Panc1 (cell line): ENCODE measurements around the gene AGXT2. TPM values are rescaled to one million over a fixed set of nuclear protein-coding genes. Genes with fewer than 3 reads are reported as not detected.

Experiments used
- ATAC-seq: fragments of 200-7000 bp; cut with Tn5 transposase; 2 replicates; pipeline ENCODE4 v1.9.1; 2020; ENCODE audit warnings: mild to moderate bottlenecking, moderate library complexity
- BruUV-seq: library from RNA; stranded (reverse); fragments of 400-500 nt; replicated peaks from 2 replicates; lab custom pipeline; 2021; lab: Mats Ljungman, UMichigan
- CTCF ChIA-PET: fragments of 300-600 bp; sonication (Branson Sonifier 250); formaldehyde crosslinking; loops from one replicate; lab custom pipeline; 2022; ENCODE audit warnings: antibody characterized with exemption; lab: Charles Lee
- POLR2A ChIA-PET: fragments of 300-600 bp; sonication (Branson Sonifier 250); formaldehyde crosslinking; loops from one replicate; lab custom pipeline; 2022; ENCODE audit warnings: antibody characterized with exemption; lab: Charles Lee
- DNase-seq: peaks from one replicate; pipeline ENCODE4 v3.0.0-alpha.2; 2010; ENCODE audit warnings: low read depth, low spot score
- H3K27ac ChIP-seq: 2 replicates; pipeline ENCODE4 v1.5.1; 2011; ENCODE audit warnings: mild to moderate bottlenecking, low read length, inconsistent platforms
- H3K27me3 ChIP-seq: fragments of 200-500 bp; sonication (Bioruptor generic); 2 replicates; pipeline ENCODE4 v1.6.0; 2014; ENCODE audit warnings: low read length, inconsistent platforms; ENCODE audit not compliant: control insufficient read depth, insufficient read depth
- H3K36me3 ChIP-seq: fragments of 200-500 bp; sonication (Bioruptor generic); 2 replicates; pipeline ENCODE4 v1.5.1; 2014; ENCODE audit warnings: inconsistent platforms, mild to moderate bottlenecking, low read length, moderate library complexity; ENCODE audit not compliant: control insufficient read depth, insufficient read depth
- H3K4me1 ChIP-seq: 2 replicates; pipeline ENCODE4 v1.5.1; 2011; ENCODE audit warnings: inconsistent platforms, mild to moderate bottlenecking, low read length, moderate library complexity; ENCODE audit not compliant: control insufficient read depth, insufficient read depth
- H3K4me3 ChIP-seq, 2 experiments: 2 replicates each; pipeline ENCODE4 v1.5.1; 2011 to 2012; ENCODE audit warnings: low read depth in 2 of 2, low read length in 2 of 2, mild to moderate bottlenecking in 2 of 2, inconsistent platforms in 1 of 2, moderate library complexity in 1 of 2
- H3K9me3 ChIP-seq: fragments of 200-500 bp; sonication (Bioruptor generic); 2 replicates; pipeline ENCODE4 v1.5.1; 2014; ENCODE audit warnings: low read depth, mild to moderate bottlenecking, inconsistent platforms, low read length, moderate library complexity; ENCODE audit not compliant: control insufficient read depth, insufficient read depth
- CTCF ChIP-seq: fragments of 450-650 bp; IDR thresholded peaks from 2 replicates; pipeline ENCODE4 v1.5.1; 2017; ENCODE audit warnings: mild to moderate bottlenecking
- POLR2AphosphoS5 ChIP-seq: IDR thresholded peaks from 2 replicates; pipeline ENCODE4 v1.6.1; 2012; ENCODE audit warnings: mild to moderate bottlenecking, low read depth, low read length, moderate library complexity
- REST ChIP-seq, 2 experiments: IDR thresholded peaks; 2 replicates each; pipeline ENCODE4 v1.6.1; 2011 to 2012; ENCODE audit warnings: low read depth in 2 of 2, control low read depth in 1 of 2, low read length in 1 of 2, mild to moderate bottlenecking in 1 of 2, moderate library complexity in 1 of 2; ENCODE audit not compliant: insufficient read depth in 1 of 2
- SIN3A ChIP-seq: IDR thresholded peaks from 2 replicates; pipeline ENCODE4 v1.6.1; 2012; ENCODE audit warnings: low read depth, mild to moderate bottlenecking, low read length, moderate library complexity, borderline replicate concordance; ENCODE audit not compliant: insufficient read depth
- TCF7L2 ChIP-seq: IDR thresholded peaks from 2 replicates; pipeline ENCODE4 v1.6.1; 2011; ENCODE audit warnings: mild to moderate bottlenecking, low read depth, low read length, inconsistent platforms
- in situ Hi-C: cut with HindIII; loops from 2 replicates; pipeline ENCODE4 v1.10.0; 2016; ENCODE audit warnings: low sequenced_read_pairs, low pct_unique_long_range_greater_than_20kb
- intact Hi-C: fragments of 100-400 bp; cut with micrococcal nuclease; formaldehyde crosslinking; loops from one replicate; pipeline ENCODE4 v1.10.0; 2022; ENCODE audit not compliant: unreplicated experiment
- total RNA-seq: library from RNA; stranded (reverse); gene quantifications from one replicate; pipeline ENCODE4 v1.2.1, GENCODE V29; 2021; ENCODE audit not compliant: unreplicated experiment

The AGXT2 gene
- total RNA-seq, 1 experiment from 2014 or later = not detected

GRCh38 chr5:35060236-35060635 is 12.5 kb upstream of the AGXT2 start:
- no peak for TF ChIP-seq REST (IDR thresholded peaks at IDR 0.05; ENCODE audit: insufficient read depth in 1 of 2, low read depth in 2 of 2, low read length in 1 of 2)
- TF ChIP-seq SIN3A = no peak
- TF ChIP-seq TCF7L2 = no peak
- no peak for TF ChIP-seq POLR2AphosphoS5
- TF ChIP-seq CTCF = no peak
- no TSS peak for BruUV-seq
- Histone ChIP-seq H3K4me3 (no peak overlapping the region), H3K27me3 (no peaks in the 10 kb centered on the region; the same call in 1 of the 2 replicates), H3K27ac (no peak overlapping the region), H3K9me3 (no peaks in the 10 kb centered on the region), H3K4me1 (no peaks in the 10 kb centered on the region), H3K36me3 (no peaks in the 10 kb centered on the region)
- CTCF ChIA-PET = no interaction called here
- in situ Hi-C loops (no loop called here), intact Hi-C loops (no loop called here)
- DNase-seq (no peak), ATAC-seq (no peak)
- POLR2A ChIA-PET = no interaction called here

GRCh38 chr5:35059251-35059650 is 11.5 kb upstream of the AGXT2 start:
- BruUV-seq = no TSS peak
- POLR2A ChIA-PET = no interaction called here
- intact Hi-C loops = no loop called here

More at GRCh38 chr5:35059251-35059650, 11.5 kb upstream of the AGXT2 start:
- Histone ChIP-seq H3K36me3 (no peaks in the 10 kb centered on the region), H3K4me1 (no peaks in the 10 kb centered on the region), H3K27ac (no peak overlapping the region), H3K9me3 (no peaks in the 10 kb centered on the region), H3K27me3 (no peaks in the 10 kb centered on the region; the same call in 1 of the 2 replicates), H3K4me3 (no peak overlapping the region)
- no peak for DNase-seq
- no peak for TF ChIP-seq CTCF
- no peak for ATAC-seq
- in situ Hi-C loops = no loop called here
- CTCF ChIA-PET = no interaction called here
